ENCODE measurements around the gene ACER3. TPM values are rescaled to one million over a fixed set of nuclear protein-coding genes. Genes with fewer than 3 reads are reported as not detected.

ACER3 gene
- total RNA-seq, 1 experiment from 2014 or later, result 31.0 TPM

DNA sequence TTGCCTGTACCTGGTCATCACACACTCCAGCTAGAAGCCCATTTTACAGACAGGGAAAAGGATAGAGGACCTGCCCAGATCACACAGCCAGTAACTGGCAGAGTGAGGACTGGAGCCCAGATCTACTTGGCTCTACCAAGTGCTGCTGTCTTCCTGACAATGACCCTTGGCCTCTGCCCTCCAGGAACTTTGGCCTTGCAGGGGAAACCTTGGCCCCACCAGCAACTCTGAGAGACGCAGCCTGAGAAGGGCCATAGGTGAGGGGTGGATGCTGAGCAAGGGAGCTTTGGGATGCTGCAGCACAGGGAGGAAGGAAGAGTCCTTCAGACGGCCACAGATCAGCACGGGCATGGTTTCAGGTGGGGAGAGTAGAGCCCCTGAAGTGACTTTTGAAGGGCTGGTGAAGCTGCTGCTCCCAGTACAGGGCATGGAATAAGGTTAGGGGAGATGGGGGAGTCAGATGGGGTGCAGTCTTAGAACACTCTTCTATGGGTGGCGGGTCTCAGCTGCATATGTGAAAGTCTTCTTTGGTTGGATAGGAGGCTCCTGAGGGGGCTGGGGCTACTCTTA, 204.0 kb downstream of the ACER3 start:
- ChIA-PET CTCF (no interaction called here), POLR2A (ENCODE audit: low non-redundant PET) (no interaction called here)
- peaks cover 4% of the 10 kb centered on the region for H3K9me3 ChIP-seq (ENCODE audit: low read depth, low read length, poor library complexity, severe bottlenecking)
- no TSS peak for BruUV-seq (replicated peaks)
- DNase-seq (ENCODE audit: low spot score), result no peak
- H3K4me1 ChIP-seq (ENCODE audit: insufficient read depth, low read length, poor library complexity, severe bottlenecking), result peaks cover 3% of the 10 kb centered on the region
- TF ChIP-seq, protein P1, sequence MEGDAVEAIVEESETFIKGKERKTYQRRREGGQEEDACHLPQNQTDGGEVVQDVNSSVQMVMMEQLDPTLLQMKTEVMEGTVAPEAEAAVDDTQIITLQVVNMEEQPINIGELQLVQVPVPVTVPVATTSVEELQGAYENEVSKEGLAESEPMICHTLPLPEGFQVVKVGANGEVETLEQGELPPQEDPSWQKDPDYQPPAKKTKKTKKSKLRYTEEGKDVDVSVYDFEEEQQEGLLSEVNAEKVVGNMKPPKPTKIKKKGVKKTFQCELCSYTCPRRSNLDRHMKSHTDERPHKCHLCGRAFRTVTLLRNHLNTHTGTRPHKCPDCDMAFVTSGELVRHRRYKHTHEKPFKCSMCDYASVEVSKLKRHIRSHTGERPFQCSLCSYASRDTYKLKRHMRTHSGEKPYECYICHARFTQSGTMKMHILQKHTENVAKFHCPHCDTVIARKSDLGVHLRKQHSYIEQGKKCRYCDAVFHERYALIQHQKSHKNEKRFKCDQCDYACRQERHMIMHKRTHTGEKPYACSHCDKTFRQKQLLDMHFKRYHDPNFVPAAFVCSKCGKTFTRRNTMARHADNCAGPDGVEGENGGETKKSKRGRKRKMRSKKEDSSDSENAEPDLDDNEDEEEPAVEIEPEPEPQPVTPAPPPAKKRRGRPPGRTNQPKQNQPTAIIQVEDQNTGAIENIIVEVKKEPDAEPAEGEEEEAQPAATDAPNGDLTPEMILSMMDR (conservative IDR thresholded peaks at IDR 0.05; ENCODE audit: low read depth, low read length), result no peak
- TF ChIP-seq EZH2 (IDR thresholded peaks at IDR 0.05; ENCODE audit: borderline replicate concordance, low read depth, low read length, poor library complexity, severe bottlenecking), result no peak
- no peaks in the 10 kb centered on the region for H3K27me3 ChIP-seq (replicated peaks; ENCODE audit: insufficient read depth, low read depth, low read length, poor library complexity)
- no peaks in the 10 kb centered on the region for H3K36me3 ChIP-seq (ENCODE audit: insufficient read depth, low read length, poor library complexity, severe bottlenecking)
- H3K27ac ChIP-seq (ENCODE audit: low read depth, low read length, poor library complexity, severe bottlenecking), result no peak overlapping the region
- intact Hi-C loops (cut with micrococcal nuclease; ENCODE audit: unreplicated experiment), result no loop called here
- no peak overlapping the region for H3K4me3 ChIP-seq (ENCODE audit: low read depth, low read length, poor library complexity, severe bottlenecking)

DNA sequence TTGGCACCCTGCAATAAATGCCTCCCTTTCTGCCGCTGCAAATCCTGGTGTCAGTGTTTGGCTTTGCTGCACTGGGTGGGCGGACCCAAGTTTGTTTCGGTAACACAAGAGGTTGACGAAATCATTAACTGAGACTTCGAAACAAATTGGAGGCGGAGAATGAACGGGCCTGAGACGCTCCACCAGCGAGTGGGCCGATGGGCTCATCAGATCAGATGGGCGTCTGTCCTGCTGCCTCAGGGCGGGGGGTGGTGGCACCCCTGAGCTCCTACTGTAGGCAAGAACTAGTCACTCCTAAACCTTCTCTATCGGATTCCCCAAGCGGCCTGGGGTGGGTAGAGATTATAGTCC, 205.1 kb downstream of the ACER3 start:
- peaks cover 3% of the 10 kb centered on the region for H3K4me1 ChIP-seq (ENCODE audit: insufficient read depth, low read length, poor library complexity, severe bottlenecking)
- CTCF ChIA-PET, result no interaction called here
- POLR2A ChIA-PET (ENCODE audit: low non-redundant PET), result no interaction called here
- H3K4me3 ChIP-seq (ENCODE audit: low read depth, low read length, poor library complexity, severe bottlenecking), result peak overlapping the region; percentile 76
- no TSS peak for BruUV-seq (replicated peaks)
- peak overlapping the region; percentile 67 for H3K27ac ChIP-seq (ENCODE audit: low read depth, low read length, poor library complexity, severe bottlenecking)
- TF ChIP-seq, protein P1 (conservative IDR thresholded peaks at IDR 0.05; ENCODE audit: low read depth, low read length), result no peak
- TF ChIP-seq EZH2 (IDR thresholded peaks at IDR 0.05; ENCODE audit: borderline replicate concordance, low read depth, low read length, poor library complexity, severe bottlenecking), result no peak
- no peaks in the 10 kb centered on the region for H3K27me3 ChIP-seq (replicated peaks; ENCODE audit: insufficient read depth, low read depth, low read length, poor library complexity)
- H3K36me3 ChIP-seq (ENCODE audit: insufficient read depth, low read length, poor library complexity, severe bottlenecking), result no peaks in the 10 kb centered on the region
- H3K9me3 ChIP-seq (ENCODE audit: low read depth, low read length, poor library complexity, severe bottlenecking), result peaks cover 4% of the 10 kb centered on the region
- intact Hi-C loops (cut with micrococcal nuclease; ENCODE audit: unreplicated experiment), result no loop called here
- DNase-seq (ENCODE audit: low spot score), result peak; percentile 71

DNA sequence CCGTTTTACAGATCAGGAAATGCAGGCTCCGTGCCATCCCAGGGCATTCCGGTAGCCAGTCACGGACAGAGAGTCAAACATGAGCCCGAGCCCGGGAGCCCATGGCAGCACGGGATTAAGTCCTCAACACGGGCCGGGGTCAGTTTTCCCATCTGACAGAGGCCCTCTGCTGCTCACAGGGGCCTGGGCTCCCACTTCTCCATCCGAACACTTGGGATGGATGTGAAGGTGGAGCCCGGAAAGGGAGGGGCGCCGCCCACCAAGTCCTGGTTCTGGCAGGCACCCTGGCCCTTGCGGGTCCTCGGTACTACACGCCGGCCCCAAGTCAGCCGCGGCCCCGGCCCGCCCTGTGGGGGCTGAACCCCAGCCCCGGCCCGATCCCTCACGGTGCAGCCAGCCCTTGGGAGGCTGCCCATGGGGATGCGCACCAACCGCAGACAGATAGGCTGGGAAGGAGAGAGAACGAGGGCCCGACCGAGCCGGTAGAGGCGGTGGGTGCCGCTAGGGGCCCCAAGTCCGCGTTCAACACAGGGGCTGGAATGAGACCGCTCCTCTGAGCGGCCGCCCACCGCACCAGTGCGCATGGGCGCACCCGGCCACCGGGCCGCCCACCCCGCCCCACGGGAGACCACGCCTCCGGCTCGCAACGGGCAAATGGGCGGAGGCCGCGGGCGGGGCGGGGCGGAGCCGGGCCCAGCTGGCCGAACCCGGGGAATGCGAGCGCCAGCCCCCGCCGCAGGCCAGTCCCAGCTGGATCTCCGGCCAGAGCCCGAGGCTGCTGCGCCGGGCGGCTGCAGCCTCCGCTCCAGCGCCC, 205.7 kb downstream of the ACER3 start, which contains the start of gene CAPN5:
CAPN5 (plus strand) TSS at position 743 of the 814 bp plus-strand sequence. CDS start 17,916 bp downstream, outside the sequence.
- no TSS peak for BruUV-seq (replicated peaks)
- POLR2A ChIA-PET (ENCODE audit: low non-redundant PET), result interaction anchor here (0.6 kb wide), 1 partner anchor 13 kb away, joined by 4 read pairs; no protein-coding TSS in a partner anchor
- peak within 1 kb of the TSS; percentile 76 for H3K4me3 ChIP-seq (ENCODE audit: low read depth, low read length, poor library complexity, severe bottlenecking)
- TF ChIP-seq EZH2 (IDR thresholded peaks at IDR 0.05; ENCODE audit: borderline replicate concordance, low read depth, low read length, poor library complexity, severe bottlenecking), result no peak
- TF ChIP-seq, protein P1 (conservative IDR thresholded peaks at IDR 0.05; ENCODE audit: low read depth, low read length), result peak; percentile 45
- H3K27ac ChIP-seq (ENCODE audit: low read depth, low read length, poor library complexity, severe bottlenecking), result peak within 1 kb of the TSS; percentile 67
- H3K36me3 ChIP-seq (ENCODE audit: insufficient read depth, low read length, poor library complexity, severe bottlenecking), result no peaks in the 10 kb centered on the region
- H3K9me3 ChIP-seq (ENCODE audit: low read depth, low read length, poor library complexity, severe bottlenecking), result peaks cover 1% of the 10 kb centered on the region
- CTCF ChIA-PET, result interaction anchor here (1.0 kb wide), 1 partner anchor 18 kb away, joined by 8 read pairs; no protein-coding TSS in a partner anchor
- H3K4me1 ChIP-seq (ENCODE audit: insufficient read depth, low read length, poor library complexity, severe bottlenecking), result peaks cover 3% of the 10 kb centered on the region
- DNase-seq (ENCODE audit: low spot score), result peak; percentile 94
- intact Hi-C loops (cut with micrococcal nuclease; ENCODE audit: unreplicated experiment), result no loop called here
- no peaks in the 10 kb centered on the region for H3K27me3 ChIP-seq (replicated peaks; ENCODE audit: insufficient read depth, low read depth, low read length, poor library complexity)
